NCI-H526 treated with DMSO at 0.1 percent for 48 hours (cell line): ENCODE results near the gene PTP4A1.
"Not testable (repeated sequence)": the region's sequence is repeated elsewhere in the genome, so short reads cannot be mapped to it uniquely, and the experiment has no call there.

Experiments
- DNase-seq: peaks from one replicate; lab custom pipeline; 2025; lab: John Stamatoyannopoulos, UW

PTP4A1 gene

GRCh38 chr6:63582579-63583231 is 10.4 kb downstream of the PTP4A1 start:
- DNase-seq: no peak

GRCh38 chr6:63584125-63584514 is 11.8 kb downstream of the PTP4A1 start:
- DNase-seq: no peak

DNA sequence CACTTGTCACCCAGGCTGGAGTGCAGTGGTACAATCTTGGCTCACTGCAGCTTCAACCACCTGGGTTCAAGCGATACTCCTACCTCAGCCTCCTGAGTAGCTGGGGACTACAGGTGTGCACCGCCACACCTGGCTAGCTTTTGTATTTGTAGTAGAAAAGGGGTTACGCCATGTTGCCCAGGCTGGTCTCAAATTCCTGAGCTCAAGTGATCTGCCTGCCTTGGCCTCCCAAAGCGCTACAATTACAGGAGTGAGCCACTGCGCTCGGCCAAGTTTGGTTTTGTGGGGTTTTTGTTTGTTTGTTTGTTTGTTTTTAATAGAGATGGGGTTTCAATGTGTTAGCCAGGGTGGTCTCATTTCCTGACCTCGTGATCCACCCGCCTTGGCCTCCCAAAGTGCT is 12.3 kb downstream of the PTP4A1 start:
- no peak for DNase-seq

GRCh38 chr6:63585652-63586051 is 13.4 kb downstream of the PTP4A1 start:
- not testable (repeated sequence) for DNase-seq

- DNase-seq: no peak
Measured at GRCh38 chr6:63589952-63590411, 17.7 kb downstream of the PTP4A1 start.

DNA sequence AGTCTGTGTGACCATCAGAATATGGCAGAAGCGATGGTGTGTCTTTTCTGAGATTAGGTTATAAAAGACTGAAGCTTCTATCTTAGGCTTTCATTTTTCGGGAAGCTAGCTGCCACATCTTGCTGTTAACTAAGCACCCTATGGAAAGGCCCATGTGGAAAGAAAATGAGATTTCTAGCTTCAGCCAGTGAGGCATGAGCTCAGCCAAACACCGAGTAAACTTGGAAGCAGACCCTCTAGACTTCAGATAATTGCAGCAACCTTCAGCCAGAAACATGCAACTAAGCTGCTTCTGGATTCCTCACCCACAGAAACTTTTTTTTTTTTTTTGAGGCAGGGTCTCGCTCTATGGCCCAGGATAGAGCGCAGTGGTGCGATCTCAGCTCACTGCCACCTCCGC is 20.6 kb downstream of the PTP4A1 start:
- no peak for DNase-seq

DNA sequence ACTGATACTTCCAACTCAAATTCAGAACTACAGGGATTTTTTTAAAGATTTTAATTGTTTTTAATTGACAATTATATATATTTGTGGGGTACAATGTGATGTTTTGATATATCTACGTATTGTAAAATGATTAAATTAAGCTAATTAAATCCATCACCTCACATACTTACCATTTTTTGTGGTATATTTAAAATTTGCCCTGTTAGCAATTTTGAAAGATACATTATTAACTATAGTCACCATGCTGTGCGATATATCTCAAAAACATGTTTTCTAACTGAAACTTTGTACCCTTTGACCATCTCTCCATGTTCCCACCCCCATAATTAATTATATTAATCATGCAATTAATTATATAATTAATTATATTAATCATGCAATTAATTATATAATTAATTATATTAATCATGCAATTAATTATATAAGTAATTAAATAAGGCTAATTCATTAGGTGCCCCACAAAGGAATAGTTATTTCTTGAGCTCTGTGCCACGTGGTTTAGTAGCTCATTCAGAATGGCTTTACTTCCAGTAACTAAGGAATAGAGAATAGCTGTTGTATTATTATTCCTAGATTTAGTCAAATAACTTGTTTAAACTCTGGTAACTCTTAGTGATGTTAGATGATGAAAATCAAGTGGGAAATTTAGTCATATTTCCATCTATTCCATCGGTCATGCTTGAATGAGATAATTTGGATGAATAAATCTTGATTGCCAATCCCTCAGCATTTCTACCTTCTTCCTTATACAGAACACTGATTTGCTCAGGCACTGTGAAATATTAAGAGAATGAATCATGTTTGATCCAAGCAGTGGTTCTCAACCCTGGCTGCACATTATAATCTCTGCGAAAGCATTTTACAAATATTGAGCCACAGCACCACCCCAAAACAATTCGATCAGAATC is 25.1 kb downstream of the PTP4A1 start:
- DNase-seq: peak; percentile 19

DNA sequence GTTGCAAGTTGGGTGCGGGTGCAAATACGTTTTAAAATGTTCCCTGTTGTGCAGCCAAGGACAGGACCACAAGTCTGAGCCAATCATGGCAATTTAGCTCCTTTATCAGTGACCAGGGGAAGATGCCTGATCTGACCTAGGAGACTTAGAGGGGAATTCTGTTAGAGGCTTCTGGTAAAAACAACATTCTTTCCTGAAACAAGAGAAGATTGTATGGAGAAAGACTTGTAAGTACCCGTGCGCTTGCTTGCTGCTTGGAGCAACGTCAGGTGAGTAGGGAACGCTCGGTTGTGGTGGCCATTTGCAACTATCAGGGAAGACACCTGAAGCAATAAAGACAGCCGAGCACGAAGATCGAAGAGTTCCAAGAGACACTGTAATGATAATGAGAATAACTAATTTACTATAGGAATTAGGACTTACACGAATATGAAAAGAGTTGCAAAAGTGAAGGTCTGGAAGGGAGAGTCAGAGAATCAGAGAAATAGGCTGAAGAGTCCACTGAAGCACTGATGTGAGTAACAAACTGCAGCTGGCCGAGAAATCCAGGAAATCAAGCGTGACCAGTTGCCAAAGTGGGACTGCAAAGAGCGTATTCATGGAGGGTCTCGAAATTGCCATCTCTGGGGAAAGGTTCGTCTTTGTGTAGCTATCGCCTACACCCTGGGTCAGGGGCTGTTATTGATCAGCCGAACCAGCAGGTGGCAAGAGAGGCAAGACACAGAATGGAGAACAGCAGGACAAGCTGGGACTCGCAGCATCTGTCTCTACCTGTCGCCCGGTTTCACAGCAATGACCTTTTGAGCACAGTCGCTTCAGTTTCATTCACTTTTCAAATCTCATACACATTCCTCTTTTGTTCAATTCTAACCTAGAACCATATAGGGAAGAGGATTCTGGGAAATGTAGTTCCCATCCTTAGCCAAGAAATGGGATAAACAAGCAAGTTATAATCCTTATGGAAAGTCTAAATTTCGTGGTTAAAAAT is 26.1 kb downstream of the PTP4A1 start:
- peak; percentile 60 for DNase-seq

DNA sequence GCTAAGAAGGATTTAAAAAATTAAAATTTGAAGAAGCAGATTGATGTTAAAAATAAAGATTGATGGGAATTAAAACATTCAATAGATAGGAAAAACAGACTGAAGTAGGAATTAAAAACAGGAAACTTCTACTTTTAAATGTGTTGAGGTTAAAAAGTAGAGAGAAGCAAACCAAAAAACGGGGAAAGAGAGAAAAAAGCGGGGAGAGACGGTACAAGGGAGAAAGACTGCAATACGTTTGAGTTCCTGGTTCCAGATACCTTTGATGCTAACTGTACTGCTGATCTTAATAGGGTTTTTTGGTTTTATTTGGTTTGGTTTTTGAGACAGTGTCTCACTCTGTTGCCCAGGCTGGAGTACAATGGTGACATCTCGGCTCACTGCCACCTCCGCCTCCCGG is 27.0 kb downstream of the PTP4A1 start:
- DNase-seq: no peak

DNA sequence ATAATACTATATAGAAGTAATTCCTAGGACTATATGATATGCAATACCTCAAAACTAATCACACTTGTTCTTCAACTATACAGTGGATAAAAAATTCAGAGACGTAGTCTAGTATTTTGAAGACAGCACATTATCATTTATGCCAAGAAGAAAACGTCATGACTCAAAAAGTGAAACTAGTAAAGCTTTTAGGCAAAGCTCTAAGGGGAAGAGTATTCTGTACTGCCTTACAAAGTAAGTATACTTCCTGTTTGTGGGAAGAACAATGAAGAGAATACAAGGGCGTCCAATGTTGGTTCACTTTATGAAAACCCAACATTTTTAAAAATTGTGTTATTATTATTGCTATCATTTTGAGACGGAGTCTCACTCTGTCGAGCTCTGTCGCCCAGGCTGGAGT is 27.9 kb downstream of the PTP4A1 start:
- no peak for DNase-seq

DNA sequence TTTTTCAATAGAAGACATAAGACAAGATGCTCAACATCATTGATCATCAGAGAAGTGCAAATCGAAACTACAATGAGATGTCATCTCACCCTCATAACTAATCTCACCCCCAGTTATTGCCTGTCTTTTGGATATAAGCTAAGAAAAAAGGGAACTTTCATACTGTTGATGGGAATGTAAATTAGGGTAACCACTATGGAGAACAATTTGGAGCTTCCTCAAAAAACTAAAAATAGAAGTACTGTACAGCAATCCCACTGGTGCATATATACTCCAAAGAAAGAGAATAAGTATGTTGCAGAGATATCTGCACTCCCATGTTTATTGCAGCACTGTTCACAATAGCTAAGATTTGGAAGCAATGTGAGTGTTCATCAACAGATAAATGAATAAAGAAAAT is 37.0 kb downstream of the PTP4A1 start:
- no peak for DNase-seq

GRCh38 chr6:63610944-63611343 is 38.7 kb downstream of the PTP4A1 start:
- DNase-seq: no peak

DNA sequence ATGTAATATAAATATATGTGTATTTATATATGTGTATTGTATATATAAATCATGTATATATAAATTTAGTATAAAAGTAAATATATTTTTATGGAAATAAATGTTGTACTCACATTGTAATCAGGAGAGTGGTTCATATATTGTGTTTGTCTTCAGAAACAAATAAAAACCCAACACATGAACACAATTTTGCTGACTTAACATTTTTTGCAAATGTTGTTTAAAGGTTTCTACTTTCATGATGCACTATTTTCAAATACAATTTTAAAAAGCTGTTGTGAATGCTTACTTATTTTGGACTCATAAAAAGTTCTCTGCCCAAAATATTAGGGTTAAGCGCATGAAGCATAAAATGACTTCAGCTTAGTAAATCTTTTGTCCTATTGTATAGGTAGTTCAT is 39.3 kb downstream of the PTP4A1 start:
- no peak for DNase-seq

- DNase-seq: no peak
Measured at GRCh38 chr6:63615590-63615989, 43.3 kb downstream of the PTP4A1 start.
